Left lung (tissue), 10 donors: ENCODE measurements around the gene TENM4. TPM values are rescaled to one million over a fixed set of nuclear protein-coding genes. Genes with fewer than 3 reads are reported as not detected.
A peak's percentile ranks its signal among the peaks of the same experiment; 100 is the strongest.

Experiments used
- ATAC-seq: fragments of 200-7000 bp; cut with Tn5 transposase; one replicate; pipeline ENCODE4 v1.9.1; 2020; ENCODE audit warnings: moderate library complexity
- DNase-seq, 4 donors: peaks; one replicate each; pipeline ENCODE4 v3.0.0-alpha.2; 2013 to 2020
- H3K27ac ChIP-seq, 2 donors: fragments of 200-600 bp; sonication (generic) in 1 of 2; one replicate each; pipeline versions ENCODE4 v1.5.0 to v1.8.0; 2020 to 2021
- H3K27me3 ChIP-seq, 2 donors: fragments of 200-600 bp; sonication (generic) in 1 of 2; one replicate each; pipeline versions ENCODE4 v1.5.0 to v1.8.0; 2020 to 2021
- H3K36me3 ChIP-seq, 2 donors: fragments of 200-600 bp; sonication (generic) in 1 of 2; one replicate each; pipeline versions ENCODE4 v1.5.0 to v1.8.0; 2020 to 2021
- H3K4me1 ChIP-seq, 2 donors: fragments of 200-600 bp; one replicate each; pipeline ENCODE4 v1.8.0; 2021
- H3K4me3 ChIP-seq, 2 donors: fragments of 200-600 bp; sonication (generic) in 1 of 2; one replicate each; pipeline versions ENCODE4 v1.5.0 to v1.8.0; 2020 to 2021; ENCODE audit warnings: mild to moderate bottlenecking in 1 of 2
- H3K9me3 ChIP-seq, 2 donors: fragments of 200-600 bp; sonication (generic) in 1 of 2; one replicate each; pipeline versions ENCODE4 v1.5.0 to v1.8.0; 2020 to 2021
- CTCF ChIP-seq, 2 donors: fragments of 200-600 bp; sonication (generic) in 1 of 2; IDR thresholded peaks; one replicate each; pipeline versions ENCODE4 v1.5.0 to v1.8.0; 2021; ENCODE audit warnings: antibody characterized with exemption in 2 of 2
- intact Hi-C, 2 donors: fragments of 100-400 bp; cut with DNase I; formaldehyde crosslinking; loops; one replicate each; pipeline versions ENCODE4 v1.11.2 to v1.14.2; 2022
- polyA plus RNA-seq, 6 donors: library from polyadenylated mRNA; unstranded; fragments of 120-200 nt; gene quantifications; one replicate each; pipeline ENCODE4 v1.2.1, GENCODE V29; 2013; ENCODE audit not compliant: insufficient read length in 6 of 6
- total RNA-seq, 2 donors: library from RNA; stranded (reverse); fragmentation: NEBNext Ultra II Directional; extraction: Animal tissue kit (Norgen Biotek cat#: 25700); gene quantifications; one replicate each; pipeline ENCODE4 v1.2.1, GENCODE V29; 2021
- donor health status: DM: no; HTN: yes; CAD: no.
- donor health status: DM: no; HTN: no; CAD: no.

TENM4 gene
- total and polyA plus RNA-seq, 8 donors = 3.4 to 7.1 (median 5.2) TPM

- Histone ChIP-seq H3K9me3 (no peaks in the 10 kb centered on the region), H3K27ac (no peak overlapping the region), H3K27me3 (no peaks in the 10 kb centered on the region), H3K36me3 (no peaks in the 10 kb centered on the region), H3K4me3 (no peak overlapping the region), H3K4me1 (peaks cover 8 to 9% of the 10 kb centered on the region in 2 donors)
- intact Hi-C loops = no loop called here
- DNase-seq = no peak
- no peak for TF ChIP-seq CTCF (IDR thresholded peaks at IDR 0.05)
- ATAC-seq = no peak
Observed at GRCh38 chr11:78838417-78838816, 602.4 kb downstream of the TENM4 start.

GRCh38 chr11:78835646-78836045 lies 605.2 kb downstream of the TENM4 start:
- no peak for ATAC-seq
- no peak overlapping the region for H3K27ac ChIP-seq
- H3K9me3 ChIP-seq = no peaks in the 10 kb centered on the region
- DNase-seq = no peak
- intact Hi-C loops = no loop called here
- no peaks in the 10 kb centered on the region for H3K36me3 ChIP-seq
- H3K4me3 ChIP-seq = no peak overlapping the region
- no peaks in the 10 kb centered on the region for H3K27me3 ChIP-seq
- no peak for TF ChIP-seq CTCF (IDR thresholded peaks at IDR 0.05)
- peaks cover 4 to 5% of the 10 kb centered on the region in 2 donors for H3K4me1 ChIP-seq

GRCh38 chr11:78834886-78835285 lies 605.9 kb downstream of the TENM4 start:
- TF ChIP-seq CTCF (IDR thresholded peaks at IDR 0.05) = no peak
- DNase-seq (no peak), ATAC-seq (no peak)
- no peaks in the 10 kb centered on the region for H3K4me1 ChIP-seq
- no peaks in the 10 kb centered on the region for H3K27me3 ChIP-seq
- no peaks in the 10 kb centered on the region for H3K9me3 ChIP-seq
- intact Hi-C loops = no loop called here
- H3K4me3 ChIP-seq = no peak overlapping the region
- no peak overlapping the region for H3K27ac ChIP-seq
- no peaks in the 10 kb centered on the region for H3K36me3 ChIP-seq

- intact Hi-C loops = no loop called here
- no peaks in the 10 kb centered on the region for H3K36me3 ChIP-seq
- no peaks in the 10 kb centered on the region for H3K27me3 ChIP-seq
- H3K9me3 ChIP-seq = no peaks in the 10 kb centered on the region
- ATAC-seq = peak; percentile 59
- TF ChIP-seq CTCF (IDR thresholded peaks at IDR 0.05) = no peak
- no peaks in the 10 kb centered on the region for H3K4me1 ChIP-seq
- no peak overlapping the region for H3K4me3 ChIP-seq
- DNase-seq = no peak
- no peak overlapping the region for H3K27ac ChIP-seq
Observed at GRCh38 chr11:78833237-78833636, 607.6 kb downstream of the TENM4 start.

- intact Hi-C loops = no loop called here
- no peak for DNase-seq
- no peaks in the 10 kb centered on the region for H3K4me1 ChIP-seq
Observed at GRCh38 chr11:78832226-78832947, 608.4 kb downstream of the TENM4 start.

More at GRCh38 chr11:78832226-78832947, 608.4 kb downstream of the TENM4 start:
- H3K36me3 ChIP-seq = no peaks in the 10 kb centered on the region
- no peak overlapping the region for H3K4me3 ChIP-seq
- ATAC-seq = no peak
- H3K27me3 ChIP-seq = no peaks in the 10 kb centered on the region
- no peak for TF ChIP-seq CTCF (IDR thresholded peaks at IDR 0.05)
- no peaks in the 10 kb centered on the region for H3K9me3 ChIP-seq
- H3K27ac ChIP-seq = no peak overlapping the region
